Caco-2 (cell line): ENCODE results near the gene LRRK1. TPM values are rescaled to one million over a fixed set of nuclear protein-coding genes. Genes with fewer than 3 reads are reported as not detected.

Source experiments
- BruUV-seq: library from RNA; stranded (reverse); fragments of 400-500 nt; replicated peaks from 2 replicates; lab custom pipeline; 2021; lab: Mats Ljungman, UMichigan
- CTCF ChIA-PET: fragments of 300-600 bp; sonication (Branson Sonifier 250); formaldehyde crosslinking; loops from one replicate; lab custom pipeline; 2022; ENCODE audit warnings: antibody characterized with exemption; lab: Charles Lee
- POLR2A ChIA-PET: fragments of 300-600 bp; sonication (Branson Sonifier 250); formaldehyde crosslinking; loops from one replicate; lab custom pipeline; 2022; ENCODE audit warnings: antibody characterized with exemption; lab: Charles Lee
- DNase-seq, 2 experiments: peaks; one replicate each; pipeline versions ENCODE4 v3.0.0 to v3.0.0-alpha.2; 2020 to 2022
- H3K27me3 ChIP-seq: replicated peaks from 2 replicates; pipeline ENCODE4 v1.6.0; 2011; ENCODE audit warnings: low read length; ENCODE audit not compliant: control insufficient read depth, insufficient read depth
- H3K36me3 ChIP-seq: 2 replicates; pipeline ENCODE4 v1.5.1; 2011; ENCODE audit warnings: low read length; ENCODE audit not compliant: control insufficient read depth, insufficient read depth
- H3K4me1 ChIP-seq: fragments of 250-450 bp; sonication (Bioruptor Pico); 2 replicates; pipeline ENCODE4 v1.5.1; 2020; ENCODE audit warnings: mild to moderate bottlenecking
- H3K4me3 ChIP-seq: 2 replicates; pipeline ENCODE4 v1.5.1; 2011; ENCODE audit warnings: low read depth, mild to moderate bottlenecking, control low read depth, low read length
- H3K9me3 ChIP-seq: fragments of 250-450 bp; sonication (Bioruptor Pico); 2 replicates; pipeline ENCODE4 v1.5.1; 2020; ENCODE audit warnings: mild to moderate bottlenecking, moderate library complexity
- H3K27ac Mint-ChIP-seq: one replicate; pipeline ENCODE4 v1.8.0; 2022; ENCODE audit warnings: mixed read lengths; ENCODE audit not compliant: unreplicated experiment
- H3K27me3 Mint-ChIP-seq: one replicate; pipeline ENCODE4 v1.8.0; 2022; ENCODE audit warnings: mixed read lengths; ENCODE audit not compliant: insufficient read depth, unreplicated experiment
- H3K36me3 Mint-ChIP-seq: one replicate; pipeline ENCODE4 v1.8.0; 2022; ENCODE audit warnings: mild to moderate bottlenecking, mixed read lengths; ENCODE audit not compliant: insufficient read depth, unreplicated experiment
- H3K4me1 Mint-ChIP-seq: one replicate; pipeline ENCODE4 v1.8.0; 2022; ENCODE audit warnings: low read depth, mixed read lengths; ENCODE audit not compliant: unreplicated experiment
- H3K4me3 Mint-ChIP-seq: one replicate; pipeline ENCODE4 v1.8.0; 2022; ENCODE audit warnings: mild to moderate bottlenecking, moderate library complexity, mixed read lengths; ENCODE audit not compliant: unreplicated experiment
- H3K9me3 Mint-ChIP-seq: one replicate; pipeline ENCODE4 v1.8.0; 2022; ENCODE audit warnings: mixed read lengths; ENCODE audit not compliant: unreplicated experiment
- intact Hi-C: fragments of 100-400 bp; cut with micrococcal nuclease; formaldehyde crosslinking; loops from one replicate; pipeline ENCODE4 v1.10.0; 2022; ENCODE audit not compliant: unreplicated experiment
- total RNA-seq: library from RNA; stranded (reverse); gene quantifications from 2 replicates; pipeline ENCODE4 v1.2.3, GENCODE V29; 2022
- TF ChIP-seq, protein P1 (sequence below), 2 experiments: fragments of 200-600 bp in 1 of 2; IDR thresholded peaks; 1 replicate in 1 of 2; 2 replicates in 1 of 2; pipeline versions ENCODE4 v1.5.1 to v1.8.0; 2011 to 2022; ENCODE audit warnings: antibody characterized with exemption in 1 of 2, control low read depth in 1 of 2, inconsistent platforms in 1 of 2, low read depth in 1 of 2, low read length in 1 of 2, mild to moderate bottlenecking in 1 of 2, moderate library complexity in 1 of 2; ENCODE audit not compliant: insufficient read depth in 1 of 2, severe bottlenecking in 1 of 2, unreplicated experiment in 1 of 2

LRRK1 gene
- total RNA-seq, 1 experiment from 2014 or later, result 12.0 TPM

DNA sequence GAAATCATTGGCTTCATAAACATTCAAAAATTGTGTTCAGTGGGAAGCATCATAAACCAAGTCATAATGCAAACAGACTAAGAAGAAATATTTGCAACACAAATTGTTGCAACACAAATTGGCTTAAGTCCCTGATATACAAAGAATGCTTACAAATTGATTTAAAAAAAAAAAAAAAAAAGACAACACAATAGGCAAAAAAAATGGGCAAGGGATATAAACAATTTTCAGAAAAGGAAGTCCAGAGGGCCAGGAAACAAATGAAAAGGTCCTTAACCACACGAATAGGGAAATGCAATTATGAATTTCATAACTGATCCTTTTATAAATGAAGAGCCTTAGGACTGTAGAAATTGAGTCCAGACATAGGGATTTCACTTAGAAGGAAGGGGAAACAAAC lies 98.9 kb downstream of the LRRK1 start:
- Mint-ChIP-seq H3K9me3 (no peaks in the 10 kb centered on the region), H3K27me3 (no peaks in the 10 kb centered on the region), H3K27ac (no peak overlapping the region), H3K4me3 (no peak overlapping the region), H3K36me3 (peaks cover 9% of the 10 kb centered on the region), H3K4me1 (no peaks in the 10 kb centered on the region)
- DNase-seq, result no peak
- Histone ChIP-seq H3K4me3 (no peak overlapping the region), H3K9me3 (no peaks in the 10 kb centered on the region), H3K27me3 (no peaks in the 10 kb centered on the region), H3K36me3 (no peaks in the 10 kb centered on the region), H3K4me1 (no peaks in the 10 kb centered on the region)
- ChIA-PET CTCF (no interaction called here), POLR2A (no interaction called here)
- BruUV-seq, result no TSS peak
- TF ChIP-seq, protein P1, sequence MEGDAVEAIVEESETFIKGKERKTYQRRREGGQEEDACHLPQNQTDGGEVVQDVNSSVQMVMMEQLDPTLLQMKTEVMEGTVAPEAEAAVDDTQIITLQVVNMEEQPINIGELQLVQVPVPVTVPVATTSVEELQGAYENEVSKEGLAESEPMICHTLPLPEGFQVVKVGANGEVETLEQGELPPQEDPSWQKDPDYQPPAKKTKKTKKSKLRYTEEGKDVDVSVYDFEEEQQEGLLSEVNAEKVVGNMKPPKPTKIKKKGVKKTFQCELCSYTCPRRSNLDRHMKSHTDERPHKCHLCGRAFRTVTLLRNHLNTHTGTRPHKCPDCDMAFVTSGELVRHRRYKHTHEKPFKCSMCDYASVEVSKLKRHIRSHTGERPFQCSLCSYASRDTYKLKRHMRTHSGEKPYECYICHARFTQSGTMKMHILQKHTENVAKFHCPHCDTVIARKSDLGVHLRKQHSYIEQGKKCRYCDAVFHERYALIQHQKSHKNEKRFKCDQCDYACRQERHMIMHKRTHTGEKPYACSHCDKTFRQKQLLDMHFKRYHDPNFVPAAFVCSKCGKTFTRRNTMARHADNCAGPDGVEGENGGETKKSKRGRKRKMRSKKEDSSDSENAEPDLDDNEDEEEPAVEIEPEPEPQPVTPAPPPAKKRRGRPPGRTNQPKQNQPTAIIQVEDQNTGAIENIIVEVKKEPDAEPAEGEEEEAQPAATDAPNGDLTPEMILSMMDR (IDR thresholded peaks at IDR 0.05; ENCODE audit: insufficient read depth in 1 of 2, low read depth in 1 of 2, low read length in 1 of 2, severe bottlenecking in 1 of 2, unreplicated experiment in 1 of 2), result no peak
- intact Hi-C loops, result no loop called here

DNA sequence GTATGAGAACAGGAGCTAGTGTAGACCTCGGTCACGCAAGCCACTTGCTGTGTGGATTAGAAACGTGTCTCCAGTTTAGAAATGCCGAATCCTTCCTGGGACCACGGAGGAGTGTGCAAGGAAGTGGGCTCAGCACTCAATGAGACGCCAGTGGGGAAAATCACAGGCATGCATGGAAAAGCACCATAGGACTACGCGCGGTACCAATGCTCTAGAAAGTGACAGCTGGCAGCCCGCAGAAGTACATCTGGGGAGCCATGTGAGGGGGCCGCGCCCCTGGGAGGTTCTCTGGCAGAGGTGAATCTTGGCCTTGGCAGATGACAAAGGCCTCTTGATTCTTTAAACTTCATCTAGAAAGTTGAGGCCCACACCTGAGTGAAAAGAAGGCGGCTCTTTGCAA lies 99.3 kb downstream of the LRRK1 start:
- no peak overlapping the region for H3K27ac Mint-ChIP-seq
- POLR2A ChIA-PET, result no interaction called here
- no peaks in the 10 kb centered on the region for H3K36me3 ChIP-seq
- H3K4me1 ChIP-seq, result no peaks in the 10 kb centered on the region
- H3K4me1 Mint-ChIP-seq, result no peaks in the 10 kb centered on the region
- no peaks in the 10 kb centered on the region for H3K9me3 Mint-ChIP-seq
- no peaks in the 10 kb centered on the region for H3K27me3 Mint-ChIP-seq
- TF ChIP-seq, protein P1 (IDR thresholded peaks at IDR 0.05; ENCODE audit: insufficient read depth in 1 of 2, low read depth in 1 of 2, low read length in 1 of 2, severe bottlenecking in 1 of 2, unreplicated experiment in 1 of 2), result no peak
- no peaks in the 10 kb centered on the region for H3K27me3 ChIP-seq
- BruUV-seq, result no TSS peak
- H3K4me3 ChIP-seq, result no peak overlapping the region
- H3K9me3 ChIP-seq, result no peaks in the 10 kb centered on the region
- intact Hi-C loops, result no loop called here
- no peak overlapping the region for H3K4me3 Mint-ChIP-seq
- CTCF ChIA-PET, result interaction anchor here (1.5 kb wide), 1 partner anchor 10 kb away, joined by 7 read pairs; no protein-coding TSS in a partner anchor
- H3K36me3 Mint-ChIP-seq, result peaks cover 9% of the 10 kb centered on the region
- no peak for DNase-seq

DNA sequence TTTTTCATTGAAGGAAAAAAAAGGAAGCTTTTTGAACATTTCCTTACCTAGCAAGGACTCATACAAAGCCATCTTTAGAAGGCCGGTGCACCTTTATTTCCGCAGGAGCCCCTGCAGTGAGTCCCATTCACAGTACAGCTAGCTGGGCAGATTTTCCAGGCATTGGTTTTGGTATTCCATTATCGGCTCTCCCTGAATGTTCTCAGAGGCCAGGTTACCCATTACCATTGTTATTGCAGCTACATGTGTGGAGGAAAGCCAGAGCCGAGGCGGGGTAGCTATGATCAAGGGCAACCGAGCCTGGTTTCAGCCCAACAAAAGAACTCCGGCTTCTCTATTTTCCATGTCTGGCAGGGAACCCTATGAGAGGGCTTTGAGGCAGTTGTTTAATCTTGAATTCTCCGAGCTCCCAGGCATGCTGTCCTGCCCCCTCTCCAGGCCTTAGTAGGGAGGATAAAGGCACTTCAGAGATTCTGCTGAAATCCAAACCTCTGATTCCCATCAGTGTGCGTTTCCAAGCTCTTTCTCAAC lies 100.3 kb downstream of the LRRK1 start:
- intact Hi-C loops, result no loop called here
- TF ChIP-seq, protein P1 (IDR thresholded peaks at IDR 0.05; ENCODE audit: insufficient read depth in 1 of 2, low read depth in 1 of 2, low read length in 1 of 2, severe bottlenecking in 1 of 2, unreplicated experiment in 1 of 2), result no peak
- Mint-ChIP-seq H3K27ac (no peak overlapping the region), H3K36me3 (no peaks in the 10 kb centered on the region), H3K9me3 (no peaks in the 10 kb centered on the region), H3K27me3 (no peaks in the 10 kb centered on the region), H3K4me3 (no peak overlapping the region), H3K4me1 (no peaks in the 10 kb centered on the region)
- DNase-seq, result no peak
- ChIA-PET CTCF (interaction anchor here (1.3 to 1.5 kb wide), 2 partner anchors 11 to 239 kb away, joined by 3 to 7 read pairs; no protein-coding TSS in a partner anchor), POLR2A (no interaction called here)
- no peak overlapping the region for H3K4me3 ChIP-seq
- no TSS peak for BruUV-seq
- no peaks in the 10 kb centered on the region for H3K27me3 ChIP-seq
- no peaks in the 10 kb centered on the region for H3K4me1 ChIP-seq
- no peaks in the 10 kb centered on the region for H3K9me3 ChIP-seq
- no peaks in the 10 kb centered on the region for H3K36me3 ChIP-seq
